HCT116 (cell line): Measurements from ENCODE around the gene ARHGAP31. TPM values are rescaled to one million over a fixed set of nuclear protein-coding genes. Genes with fewer than 3 reads are reported as not detected.

Experiments used
- ATAC-seq: fragments of 200-7000 bp; cut with Tn5 transposase; 2 replicates; pipeline ENCODE4 v1.9.1; 2020; ENCODE audit warnings: mild to moderate bottlenecking, moderate library complexity
- BruUV-seq: library from RNA; stranded (reverse); fragments of 400-500 nt; replicated peaks from 2 replicates; lab custom pipeline; 2021; lab: Mats Ljungman, UMichigan
- CTCF ChIA-PET: fragments of 300-600 bp; sonication (Branson Sonifier 250); formaldehyde crosslinking; loops from one replicate; lab custom pipeline; 2021; ENCODE audit warnings: antibody characterized with exemption; lab: Charles Lee
- POLR2A ChIA-PET: fragments of 300-600, 350-600 bp; sonication (Branson Sonifier 250); formaldehyde crosslinking; loops from one replicate; lab custom pipeline; 2021; ENCODE audit warnings: antibody characterized with exemption; lab: Charles Lee
- RAD21 ChIA-PET, 2 experiments: fragments of 300-600 bp; sonication (Branson Sonifier 250); formaldehyde crosslinking; loops; one replicate each; lab custom pipeline; 2023; ENCODE audit warnings: low total read pairs in 2 of 2; ENCODE audit not compliant: uncharacterized antibody in 2 of 2, unreplicated experiment in 2 of 2, low non-redundant PET in 1 of 2; lab: Charles Lee
- DNase-seq: peaks from one replicate; pipeline ENCODE4 v3.0.0-alpha.2; 2010; ENCODE audit warnings: low read depth, low spot score
- H2AFZ ChIP-seq: fragments of 200-600 bp; shearing (Covaris generic), sonication (generic); 2 replicates; pipeline ENCODE4 v1.6.1; 2017; ENCODE audit warnings: low read depth, mixed run types, mixed read lengths, antibody characterized with exemption, low read length; ENCODE audit not compliant: poor library complexity, severe bottlenecking
- H3K27ac ChIP-seq: 2 replicates; pipeline ENCODE4 v1.5.1; 2012; ENCODE audit warnings: low read depth, low read length
- H3K27me3 ChIP-seq: fragments of 200-600 bp; sonication (generic); 2 replicates; pipeline ENCODE4 v1.6.1; 2016; ENCODE audit warnings: mixed run types, low read length, mixed read lengths; ENCODE audit not compliant: insufficient read depth
- H3K36me3 ChIP-seq, 2 experiments: fragments of 200-500 bp in 1 of 2; fragments of 200-600 bp in 1 of 2; sonication (Bioruptor generic) in 1 of 2; sonication (generic) in 1 of 2; 2 replicates each; pipeline versions ENCODE4 v1.5.1 to v1.6.1; 2014 to 2016; ENCODE audit warnings: low read length in 2 of 2, inconsistent platforms in 1 of 2, mixed read lengths in 1 of 2, mixed run types in 1 of 2; ENCODE audit not compliant: insufficient read depth in 2 of 2, control insufficient read depth in 1 of 2
- H3K4me1 ChIP-seq, 2 experiments: fragments of 200-600 bp in 1 of 2; sonication (generic) in 1 of 2; 2 replicates each; pipeline versions ENCODE4 v1.5.1 to v1.6.1; 2012 to 2017; ENCODE audit warnings: low read length in 2 of 2, inconsistent platforms in 1 of 2, mild to moderate bottlenecking in 1 of 2, mixed read lengths in 1 of 2, mixed run types in 1 of 2, moderate library complexity in 1 of 2; ENCODE audit not compliant: insufficient read depth in 2 of 2, control insufficient read depth in 1 of 2
- H3K4me2 ChIP-seq: fragments of 200-600 bp; sonication (generic); 2 replicates; pipeline ENCODE4 v1.6.1; 2017; ENCODE audit warnings: mixed run types, low read length, mixed read lengths
- H3K4me3 ChIP-seq, 2 experiments: fragments of 200-600 bp in 1 of 2; sonication (generic) in 1 of 2; replicated peaks in 1 of 2; 2 replicates each; pipeline ENCODE4 v1.5.1; 2011 to 2016; ENCODE audit warnings: low read length in 2 of 2, control low read depth in 1 of 2, low read depth in 1 of 2, mild to moderate bottlenecking in 1 of 2, mixed read lengths in 1 of 2, mixed run types in 1 of 2
- H3K79me2 ChIP-seq: fragments of 200-600 bp; sonication (generic); 2 replicates; pipeline ENCODE4 v1.6.1; 2017; ENCODE audit warnings: mild to moderate bottlenecking, mixed run types, low read length, moderate library complexity, mixed read lengths; ENCODE audit not compliant: insufficient read depth
- H3K9ac ChIP-seq: fragments of 200-600 bp; sonication (generic); 2 replicates; pipeline ENCODE4 v1.6.1; 2016; ENCODE audit warnings: low read length, mixed read lengths
- H3K9me2 ChIP-seq: fragments of 200-600 bp; sonication (generic), shearing (Covaris generic); 2 replicates; pipeline ENCODE4 v1.6.1; 2017; ENCODE audit warnings: mixed run types, mild to moderate bottlenecking, moderate library complexity; ENCODE audit not compliant: insufficient read depth
- H3K9me3 ChIP-seq, 2 experiments: fragments of 200-500 bp in 1 of 2; fragments of 200-600 bp in 1 of 2; sonication (Bioruptor generic) in 1 of 2; sonication (generic) in 1 of 2; 2 replicates each; pipeline ENCODE4 v1.6.1; 2014 to 2017; ENCODE audit warnings: low read length in 2 of 2, mixed read lengths in 2 of 2, inconsistent platforms in 1 of 2, low read depth in 1 of 2, mild to moderate bottlenecking in 1 of 2, mixed run types in 1 of 2, moderate library complexity in 1 of 2; ENCODE audit not compliant: control insufficient read depth in 1 of 2, insufficient read depth in 1 of 2
- H4K20me1 ChIP-seq: fragments of 200-600 bp; sonication (generic), shearing (Covaris generic); 2 replicates; pipeline ENCODE4 v1.6.1; 2017; ENCODE audit warnings: mixed run types, mild to moderate bottlenecking, moderate library complexity; ENCODE audit not compliant: insufficient read depth
- ATF3 ChIP-seq: IDR thresholded peaks from 2 replicates; pipeline ENCODE4 v1.6.1; 2012
- CEBPB ChIP-seq: IDR thresholded peaks from 2 replicates; pipeline ENCODE4 v1.6.1; 2012; ENCODE audit warnings: low read depth
- EGR1 ChIP-seq: IDR thresholded peaks from 2 replicates; pipeline ENCODE4 v1.6.1; 2012; ENCODE audit warnings: low read depth
- ELF1 ChIP-seq: IDR thresholded peaks from 2 replicates; pipeline ENCODE4 v1.6.1; 2012; ENCODE audit warnings: low read depth, borderline replicate concordance
- EZH2phosphoT487 ChIP-seq: fragments of 200-600 bp; IDR thresholded peaks from 2 replicates; pipeline ENCODE4 v1.6.1; 2018; ENCODE audit warnings: antibody characterized with exemption, borderline replicate concordance
- FOSL1 ChIP-seq: IDR thresholded peaks from 2 replicates; pipeline ENCODE4 v1.6.1; 2012; ENCODE audit warnings: low read depth
- POLR2A ChIP-seq: IDR thresholded peaks from 2 replicates; pipeline ENCODE4 v1.7.0; 2011; ENCODE audit warnings: borderline replicate concordance; ENCODE audit not compliant: insufficient read depth, insufficient read length; ENCODE audit errors: extremely low read depth
- SP1 ChIP-seq: IDR thresholded peaks from 2 replicates; pipeline ENCODE4 v1.6.1; 2012; ENCODE audit warnings: low read depth
- ZFX ChIP-seq: fragments of 450-650 bp; IDR thresholded peaks from 2 replicates; pipeline ENCODE4 v1.6.1; 2017
- intact Hi-C: fragments of 100-400 bp; cut with micrococcal nuclease; formaldehyde crosslinking; loops from 2 replicates; pipeline ENCODE4 v1.10.0; 2022
- total RNA-seq: library from RNA; stranded (reverse); gene quantifications from one replicate; pipeline ENCODE4 v1.2.1, GENCODE V29; 2021; ENCODE audit not compliant: unreplicated experiment
- TF ChIP-seq, protein P1 (sequence below), 3 experiments: fragments of 200-600 bp in 1 of 3; sonication (generic) in 1 of 3; IDR thresholded peaks in 2 of 3; conservative IDR thresholded peaks in 1 of 3; 2 replicates each; pipeline ENCODE4 v1.5.1; 2012 to 2017; ENCODE audit warnings: low read depth in 2 of 3, low read length in 2 of 3, antibody characterized with exemption in 1 of 3, borderline replicate concordance in 1 of 3, control low read depth in 1 of 3, mild to moderate bottlenecking in 1 of 3, mixed read lengths in 1 of 3, mixed run types in 1 of 3, moderate library complexity in 1 of 3; ENCODE audit not compliant: insufficient read depth in 1 of 3

ARHGAP31 gene
- total RNA-seq, 1 experiment from 2014 or later: 0.93 TPM

- RAD21 ChIA-PET: no interaction called here
- H3K9me2 ChIP-seq: no peaks in the 10 kb centered on the region
- H3K9ac ChIP-seq: no peak overlapping the region
- no peak overlapping the region for H3K27ac ChIP-seq
- H3K36me3 ChIP-seq: no peaks in the 10 kb centered on the region
- H3K27me3 ChIP-seq: no peaks in the 10 kb centered on the region
- BruUV-seq: no TSS peak
- H2AFZ ChIP-seq: no peak overlapping the region
- H3K4me3 ChIP-seq: no peak overlapping the region
- H4K20me1 ChIP-seq: no peaks in the 10 kb centered on the region
- DNase-seq (no peak), ATAC-seq (no peak)
- no peak for TF ChIP-seq CEBPB
- TF ChIP-seq POLR2A: no peak
- TF ChIP-seq ELF1: no peak
- no peak overlapping the region for H3K4me2 ChIP-seq
- CTCF ChIA-PET: no interaction called here
- intact Hi-C loops: no loop called here
- H3K9me3 ChIP-seq: no peaks in the 10 kb centered on the region
- no peaks in the 10 kb centered on the region for H3K4me1 ChIP-seq
- POLR2A ChIA-PET: no interaction called here
- H3K79me2 ChIP-seq: no peaks in the 10 kb centered on the region
Measured at GRCh38 chr3:119360736-119361462, 66.7 kb downstream of the ARHGAP31 start.

DNA sequence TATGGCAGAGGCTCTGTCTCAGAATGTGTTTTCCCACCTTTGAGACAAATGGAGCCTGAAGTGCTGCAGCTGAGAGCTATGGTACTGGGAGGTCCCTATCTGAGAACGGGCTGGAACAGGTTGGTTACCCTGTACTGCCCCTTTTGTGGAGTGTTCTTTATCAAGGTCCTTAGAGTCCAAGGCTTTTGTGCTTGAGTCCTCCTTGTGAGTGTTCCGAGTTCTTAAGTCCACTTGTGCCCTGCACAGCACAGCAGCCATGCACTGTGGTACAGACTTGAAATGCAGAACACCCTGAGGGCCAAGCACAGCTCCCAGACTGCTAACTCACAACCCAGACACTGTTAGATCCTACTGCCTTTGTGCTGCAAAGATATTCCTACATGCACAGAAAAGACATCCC lies 67.8 kb downstream of the ARHGAP31 start:
- H3K27me3 ChIP-seq: no peaks in the 10 kb centered on the region
- H4K20me1 ChIP-seq: no peaks in the 10 kb centered on the region
- H3K79me2 ChIP-seq: no peaks in the 10 kb centered on the region
- H3K9ac ChIP-seq: no peak overlapping the region
- H3K4me3 ChIP-seq: no peak overlapping the region
- no peaks in the 10 kb centered on the region for H3K9me3 ChIP-seq
- ATAC-seq (no peak), DNase-seq (no peak)
- no peak overlapping the region for H3K4me2 ChIP-seq
- ChIA-PET CTCF (no interaction called here), RAD21 (no interaction called here), POLR2A (no interaction called here)
- H3K36me3 ChIP-seq: no peaks in the 10 kb centered on the region
- H3K4me1 ChIP-seq: no peaks in the 10 kb centered on the region
- intact Hi-C loops: no loop called here
- BruUV-seq: no TSS peak
- H2AFZ ChIP-seq: no peak overlapping the region
- no peaks in the 10 kb centered on the region for H3K9me2 ChIP-seq
- no peak for TF ChIP-seq ATF3
- TF ChIP-seq SP1: no peak
- TF ChIP-seq, protein P1, sequence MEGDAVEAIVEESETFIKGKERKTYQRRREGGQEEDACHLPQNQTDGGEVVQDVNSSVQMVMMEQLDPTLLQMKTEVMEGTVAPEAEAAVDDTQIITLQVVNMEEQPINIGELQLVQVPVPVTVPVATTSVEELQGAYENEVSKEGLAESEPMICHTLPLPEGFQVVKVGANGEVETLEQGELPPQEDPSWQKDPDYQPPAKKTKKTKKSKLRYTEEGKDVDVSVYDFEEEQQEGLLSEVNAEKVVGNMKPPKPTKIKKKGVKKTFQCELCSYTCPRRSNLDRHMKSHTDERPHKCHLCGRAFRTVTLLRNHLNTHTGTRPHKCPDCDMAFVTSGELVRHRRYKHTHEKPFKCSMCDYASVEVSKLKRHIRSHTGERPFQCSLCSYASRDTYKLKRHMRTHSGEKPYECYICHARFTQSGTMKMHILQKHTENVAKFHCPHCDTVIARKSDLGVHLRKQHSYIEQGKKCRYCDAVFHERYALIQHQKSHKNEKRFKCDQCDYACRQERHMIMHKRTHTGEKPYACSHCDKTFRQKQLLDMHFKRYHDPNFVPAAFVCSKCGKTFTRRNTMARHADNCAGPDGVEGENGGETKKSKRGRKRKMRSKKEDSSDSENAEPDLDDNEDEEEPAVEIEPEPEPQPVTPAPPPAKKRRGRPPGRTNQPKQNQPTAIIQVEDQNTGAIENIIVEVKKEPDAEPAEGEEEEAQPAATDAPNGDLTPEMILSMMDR (IDR thresholded peaks at IDR 0.05 in 2 of 3, conservative IDR thresholded peaks at IDR 0.05 in 1 of 3; ENCODE audit: borderline replicate concordance in 1 of 3, insufficient read depth in 1 of 3, low read depth in 2 of 3, low read length in 2 of 3): no peak
- no peak for TF ChIP-seq ZFX
- TF ChIP-seq EGR1: no peak
- no peak for TF ChIP-seq EZH2phosphoT487
- TF ChIP-seq FOSL1: no peak
- no peak for TF ChIP-seq CEBPB
- no peak overlapping the region for H3K27ac ChIP-seq
